K562 (cell line): ENCODE data around the gene NCF2. TPM values are rescaled to one million over a fixed set of nuclear protein-coding genes. Genes with fewer than 3 reads are reported as not detected.

Source experiments
- ATAC-seq: fragments of 200-7000 bp; cut with Tn5 transposase; 3 replicates; pipeline ENCODE4 v1.9.1; 2020; ENCODE audit warnings: moderate library complexity
- BruUV-seq: library from RNA; stranded (reverse); fragments of 400-500 nt; replicated peaks from 2 replicates; lab custom pipeline; 2021; lab: Mats Ljungman, UMichigan
- CTCF ChIA-PET: fragments of 300-600 bp; formaldehyde crosslinking; extraction: SDS; loops from one replicate; lab custom pipeline; 2021; ENCODE audit warnings: low intra/inter-chr PET ratio; lab: Yijun Ruan, JAX
- POLR2A ChIA-PET: fragments of 300-600, 350-650 bp; sonication (Branson Sonifier 250); formaldehyde crosslinking; extraction: SDS; loops from one replicate; lab custom pipeline; 2021; ENCODE audit warnings: antibody characterized with exemption, inconsistent platforms; lab: Yijun Ruan, JAX
- DNase-seq, 4 experiments: peaks; one replicate each; pipeline versions ENCODE4 v3.0.0 to v3.0.0-alpha.2; 2011 to 2018; ENCODE audit warnings: low spot score in 3 of 4, mixed read lengths in 3 of 4; ENCODE audit errors: extremely low read depth in 1 of 4
- FAIRE-seq: peaks from 2 replicates; lab custom pipeline; 2011; peaks lifted over from hg19 to GRCh38; lab: Jason Lieb, UNC
- H2AFZ ChIP-seq: 2 replicates; pipeline ENCODE4 v1.6.0; 2011; ENCODE audit warnings: low read depth, low read length, control low read depth, inconsistent platforms
- H3K27ac ChIP-seq: fragments of 200-600 bp; 3 replicates; pipeline ENCODE4 v1.8.0; 2011; ENCODE audit warnings: low read depth, mild to moderate bottlenecking, control low read depth, inconsistent platforms, low read length, moderate library complexity, mixed read lengths; ENCODE audit errors: extremely low read depth
- H3K27me3 ChIP-seq, 2 experiments: fragments of 300-600 bp in 1 of 2; 2 replicates in 1 of 2; 3 replicates in 1 of 2; pipeline versions ENCODE4 v1.6.0 to v1.8.0; 2011; ENCODE audit warnings: inconsistent platforms in 2 of 2, low read length in 2 of 2, mild to moderate bottlenecking in 1 of 2, mixed read lengths in 1 of 2, moderate library complexity in 1 of 2; ENCODE audit not compliant: control insufficient read depth in 2 of 2, insufficient read depth in 2 of 2
- H3K36me3 ChIP-seq: fragments of 300-600 bp; 3 replicates; pipeline ENCODE4 v1.8.0; 2011; ENCODE audit warnings: mild to moderate bottlenecking, low read length, inconsistent platforms; ENCODE audit not compliant: control insufficient read depth, insufficient read depth
- H3K4me1 ChIP-seq, 2 experiments: fragments of 200-600 bp in 1 of 2; replicated peaks in 1 of 2; 2 replicates in 1 of 2; 3 replicates in 1 of 2; pipeline versions ENCODE4 v1.5.1 to v1.8.0; 2011; ENCODE audit warnings: inconsistent platforms in 2 of 2, low read length in 2 of 2, mild to moderate bottlenecking in 1 of 2, mixed read lengths in 1 of 2, moderate library complexity in 1 of 2; ENCODE audit not compliant: control insufficient read depth in 2 of 2, insufficient read depth in 2 of 2
- H3K4me2 ChIP-seq: 2 replicates; pipeline ENCODE4 v1.6.1; 2011; ENCODE audit warnings: low read length, control low read depth, inconsistent platforms, mixed read lengths; ENCODE audit not compliant: insufficient read depth
- H3K4me3 ChIP-seq: fragments of 200-600 bp; sonication (generic), shearing (Covaris generic); 2 replicates; pipeline ENCODE4 v1.5.1; 2016; ENCODE audit warnings: control low read depth, inconsistent platforms
- H3K79me2 ChIP-seq: fragments of 200-600 bp; 3 replicates; pipeline ENCODE4 v1.8.0; 2011; ENCODE audit warnings: low read length, inconsistent platforms; ENCODE audit not compliant: control insufficient read depth, insufficient read depth
- H3K9ac ChIP-seq, 2 experiments: 2 replicates each; pipeline versions ENCODE4 v1.6.0 to v1.6.1; 2011; ENCODE audit warnings: low read depth in 2 of 2, low read length in 2 of 2, control low read depth in 1 of 2, inconsistent platforms in 1 of 2, mild to moderate bottlenecking in 1 of 2, mixed read lengths in 1 of 2; ENCODE audit not compliant: insufficient read depth in 1 of 2
- H3K9me1 ChIP-seq: one replicate; pipeline ENCODE4 v1.6.0; 2011; ENCODE audit warnings: inconsistent platforms, mild to moderate bottlenecking, low read length, moderate library complexity; ENCODE audit not compliant: control insufficient read depth, insufficient read depth
- H3K9me3 ChIP-seq: replicated peaks from 2 replicates; pipeline ENCODE4 v1.5.1; 2011; ENCODE audit warnings: low read depth, low read length, inconsistent platforms; ENCODE audit not compliant: control insufficient read depth, insufficient read depth
- H4K20me1 ChIP-seq: replicated peaks from 2 replicates; pipeline ENCODE4 v1.6.1; 2011; ENCODE audit warnings: low read length, inconsistent platforms, mixed read lengths; ENCODE audit not compliant: control insufficient read depth, insufficient read depth
- BCOR ChIP-seq: fragments of 450-650 bp; IDR thresholded peaks from 2 replicates; pipeline ENCODE4 v1.6.1; 2016
- CSDE1 ChIP-seq, 2 experiments: fragments of 450-650 bp; IDR thresholded peaks; 2 replicates each; pipeline ENCODE4 v1.6.1; 2016; ENCODE audit warnings: mild to moderate bottlenecking in 1 of 2
- HDAC3 ChIP-seq: fragments of 450-650 bp; IDR thresholded peaks from 2 replicates; pipeline ENCODE4 v1.6.1; 2018; ENCODE audit warnings: borderline replicate concordance, mild to moderate bottlenecking, moderate library complexity; ENCODE audit not compliant: partially characterized antibody
- MEIS2 ChIP-seq: fragments of 450-650 bp; IDR thresholded peaks from 2 replicates; pipeline ENCODE4 v1.6.1; 2014; ENCODE audit warnings: mild to moderate bottlenecking; ENCODE audit not compliant: partially characterized antibody
- SREBF1 ChIP-seq: fragments of 150-350 bp; IDR thresholded peaks from 2 replicates; pipeline ENCODE4 v1.6.1; 2014; ENCODE audit warnings: antibody characterized with exemption, low read depth, low read length, borderline replicate concordance
- XRCC3 ChIP-seq: fragments of 450-650 bp; IDR thresholded peaks from 2 replicates; pipeline ENCODE4 v1.6.1; 2017; ENCODE audit warnings: mild to moderate bottlenecking, moderate library complexity
- ZBTB7A ChIP-seq: IDR thresholded peaks from 2 replicates; pipeline ENCODE4 v1.6.1; 2011; ENCODE audit warnings: low read depth, mild to moderate bottlenecking, low read length, moderate library complexity, borderline replicate concordance; ENCODE audit not compliant: control insufficient read depth
- ZNF583 ChIP-seq: fragments of 250-450 bp; sonication (Bioruptor Pico); IDR thresholded peaks from 2 replicates; pipeline ENCODE4 v1.4.0; 2020
- WGBS: fragments of 100-300 bp; shearing (Covaris generic); methylation state at CpG from one replicate; pipeline ENCODE4 v1.1.6; 2016; ENCODE audit warnings: low coverage, mixed read lengths; ENCODE audit not compliant: insufficient coverage; ENCODE audit errors: missing lambda C conversion rate; 5-methylcytosine and 5-hydroxymethylcytosine counted together
- in situ Hi-C: fragments of 300-500 bp; cut with MboI; formaldehyde crosslinking; loops from 4 replicates; pipeline ENCODE4 v1.15.0; 2018; ENCODE audit warnings: inconsistent platforms, mixed read lengths
- intact Hi-C: fragments of 100-400 bp; cut with micrococcal nuclease; formaldehyde crosslinking; loops from 2 replicates; pipeline ENCODE4 v1.14.2; 2022
- polyA plus RNA-seq, 8 experiments: library from polyadenylated mRNA; depleted of rRNA in 4 of 8; stranded (reverse) in 5 of 8; unstranded in 3 of 8; fragments of >200 nt; fragmentation: Nextera tagmentation in 2 of 8; fragmentation: Illumina TruSeq in 1 of 8; extraction: Ambion mirVana in 2 of 8; extraction: Trizol in 1 of 8; gene quantifications; 2 replicates each; pipeline versions ENCODE4 v1.2.1 to v1.2.3, GENCODE V29; 2011 to 2014; ENCODE audit warnings: inconsistent platforms in 1 of 8, missing spikeins in 1 of 8
- total RNA-seq, 7 experiments: library from RNA; depleted of rRNA in 6 of 7; stranded (reverse); fragments of >200 nt in 6 of 7; fragmentation: Illumina TruSeq in 2 of 7; extraction: Trizol in 2 of 7; gene quantifications; 2 replicates each; pipeline versions ENCODE4 v1.2.1 to v1.2.3, GENCODE V29; 2011 to 2021; ENCODE audit warnings: low replicate concordance in 1 of 7

NCF2 gene
- total and polyA plus RNA-seq, 9 of the 15 experiments (the other 6 are each of a cell fraction or from before 2014, with no cell fraction given) = 0.07 to 0.54 (median 0.16) TPM; not detected in 3

DNA sequence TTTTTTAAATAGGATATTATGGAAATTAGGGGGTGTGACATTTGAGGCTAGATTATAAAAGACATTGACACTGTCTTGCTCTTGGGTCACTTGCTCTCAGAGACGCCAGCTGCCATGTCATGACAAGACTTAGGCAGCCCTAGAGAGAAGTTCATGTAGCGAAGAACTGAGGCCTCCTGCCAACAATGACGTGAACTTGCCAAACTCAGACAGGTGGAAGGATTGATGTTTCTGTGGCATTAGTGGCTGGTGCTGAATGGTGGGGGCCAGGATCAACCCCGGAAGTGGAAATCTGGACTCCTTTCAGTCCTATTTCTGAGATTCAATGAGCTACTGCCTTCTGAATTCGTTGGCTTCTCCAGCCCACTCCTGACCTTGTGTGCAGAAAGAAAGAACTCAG, 14.7 kb downstream of the NCF2 start:
- ATAC-seq (no peak), DNase-seq (no peak), FAIRE-seq (no peak)
- Histone ChIP-seq H3K79me2 (no peaks in the 10 kb centered on the region), H3K4me2 (no peak overlapping the region), H4K20me1 (peaks cover 5% of the 10 kb centered on the region), H3K27me3 (peaks cover 43 to 50% of the 10 kb centered on the region in 2 experiments), H3K9me3 (no peaks in the 10 kb centered on the region), H3K4me1 (peaks cover 3 to 4% of the 10 kb centered on the region in 2 experiments; a peak in 2 of 5 replicates), H3K4me3 (no peak overlapping the region), H3K9me1 (no peaks in the 10 kb centered on the region), H3K27ac (no peak overlapping the region), H2AFZ (no peak overlapping the region), H3K9ac (no peak overlapping the region), H3K36me3 (no peaks in the 10 kb centered on the region)
- BruUV-seq = no TSS peak
- CTCF ChIA-PET = interaction anchor here (0.6 kb wide), 1 partner anchor 584 kb away, joined by 3 read pairs; no protein-coding TSS in a partner anchor
- in situ Hi-C loops = no loop called here
- WGBS = 0% methylated on average over 5 of the region's 5 CpGs
- TF ChIP-seq MEIS2 (peak; percentile 31), ZBTB7A (no peak), SREBF1 (no peak), HDAC3 (no peak), CSDE1 (IDR thresholded peaks at IDR 0.05) (no peak), ZNF583 (CRISPR knock-in tag) (no peak), BCOR (no peak)
- intact Hi-C loops = no loop called here
- POLR2A ChIA-PET = no interaction called here

DNA sequence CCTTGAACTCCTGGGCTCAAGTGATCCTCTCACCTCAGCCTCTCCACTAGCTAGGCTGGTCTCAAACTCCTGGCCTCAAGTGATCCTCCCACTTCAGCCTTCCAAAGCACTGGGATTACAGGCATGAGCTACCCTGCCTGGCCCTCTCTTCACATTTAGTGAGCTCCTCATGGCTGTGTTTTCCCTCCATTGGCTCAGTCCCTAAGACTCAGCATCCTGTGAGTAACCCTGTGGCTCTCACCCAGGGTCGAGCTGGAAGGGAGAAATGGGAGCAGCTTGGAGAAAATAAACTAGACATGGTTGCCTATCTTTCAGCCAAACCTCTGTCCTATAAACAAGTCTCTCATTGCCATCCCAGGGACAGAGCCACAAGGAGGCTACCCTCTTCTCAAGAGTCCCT, 17.5 kb downstream of the NCF2 start:
- CTCF ChIA-PET = no interaction called here

More for the DNA sequence above, 17.5 kb downstream of the NCF2 start:
- no peaks in the 10 kb centered on the region for H3K79me2 ChIP-seq
- 0% methylated on average over 1 of the region's 1 CpG for WGBS
- H3K27ac ChIP-seq = no peak overlapping the region
- peaks cover 1 to 4% of the 10 kb centered on the region in 2 experiments; a peak in 3 of 5 replicates for H3K4me1 ChIP-seq
- ATAC-seq (no peak), FAIRE-seq (no peak), DNase-seq (no peak)
- H3K9ac ChIP-seq = no peak overlapping the region
- no peak overlapping the region for H3K4me3 ChIP-seq
- POLR2A ChIA-PET = interaction anchor here (0.6 to 2.6 kb wide), 4 partner anchors 10 to 21 kb away, joined by 4 to 7 read pairs (median 4); no protein-coding TSS in a partner anchor
- no peaks in the 10 kb centered on the region for H3K9me1 ChIP-seq
- no peak overlapping the region for H3K4me2 ChIP-seq
- in situ Hi-C loops (no loop called here), intact Hi-C loops (no loop called here)
- TF ChIP-seq XRCC3 = no peak
- no TSS peak for BruUV-seq
- no peaks in the 10 kb centered on the region for H3K9me3 ChIP-seq
- no peaks in the 10 kb centered on the region for H3K36me3 ChIP-seq
- no peak overlapping the region for H2AFZ ChIP-seq
- H3K27me3 ChIP-seq = peaks cover 45 to 55% of the 10 kb centered on the region in 2 experiments
- peaks cover 6% of the 10 kb centered on the region for H4K20me1 ChIP-seq
